ENCODE results near the gene SMCO2.
A peak's percentile ranks its signal among the peaks of the same experiment; 100 is the strongest.

SMCO2 gene

DNA sequence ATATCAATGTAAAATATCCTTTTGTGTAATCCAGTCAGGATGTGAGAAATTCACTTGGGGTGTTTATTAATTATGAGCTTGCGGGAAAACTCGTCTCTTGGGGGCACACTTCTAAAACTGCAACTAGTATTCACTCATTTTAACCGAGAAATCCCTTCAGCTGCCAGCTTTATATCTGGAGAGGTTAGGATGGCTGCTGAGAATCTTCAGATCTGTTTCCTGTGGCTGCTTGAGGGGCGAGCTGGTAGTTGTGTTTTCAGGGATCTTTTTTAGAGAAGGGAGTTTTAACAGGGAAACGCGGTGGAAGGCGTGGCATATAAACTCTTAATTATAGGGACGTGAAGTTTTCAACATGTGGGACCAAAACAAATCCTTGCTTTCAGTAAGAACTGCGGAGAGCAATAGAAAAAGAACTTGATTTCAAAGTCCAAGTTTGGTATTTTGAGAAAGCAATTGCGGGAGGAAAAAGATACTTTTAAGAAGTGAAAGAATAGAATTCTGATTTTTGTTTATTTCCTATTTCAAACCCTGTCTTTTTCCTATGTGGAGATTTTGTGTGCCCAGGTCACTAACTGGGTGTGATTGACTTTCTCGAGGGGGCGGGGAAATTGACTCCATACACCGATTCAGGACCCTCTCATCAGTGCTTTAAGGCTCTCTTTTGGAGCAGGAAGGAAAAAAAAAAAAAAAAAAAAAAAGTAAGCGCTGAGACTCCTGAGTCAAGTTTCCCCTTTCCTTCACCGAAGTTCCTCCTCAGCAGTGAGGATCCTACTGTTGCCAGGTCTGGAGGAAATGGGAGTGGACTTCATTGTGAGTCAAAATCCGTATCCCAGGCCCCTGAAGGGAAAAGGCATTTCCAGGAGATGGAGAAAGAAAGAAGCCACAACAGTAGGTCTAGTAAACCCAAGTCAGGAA is 78.6 kb downstream of the SMCO2 start:
- Histone ChIP-seq H3K4me1 (ENCODE audit: insufficient read depth, low read length) (peaks cover 15% of the 10 kb centered on the region), H3K4me3 (ENCODE audit: low read length) (peak overlapping the region; percentile 75), H2AFZ (ENCODE audit: low read depth, low read length) (peak overlapping the region; percentile 91), H3K36me3 (ENCODE audit: insufficient read depth, low read length) (no peaks in the 10 kb centered on the region), H3K9me3 (ENCODE audit: low read length) (no peaks in the 10 kb centered on the region), H3K27me3 (ENCODE audit: insufficient read depth, low read length) (no peaks in the 10 kb centered on the region)

DNA sequence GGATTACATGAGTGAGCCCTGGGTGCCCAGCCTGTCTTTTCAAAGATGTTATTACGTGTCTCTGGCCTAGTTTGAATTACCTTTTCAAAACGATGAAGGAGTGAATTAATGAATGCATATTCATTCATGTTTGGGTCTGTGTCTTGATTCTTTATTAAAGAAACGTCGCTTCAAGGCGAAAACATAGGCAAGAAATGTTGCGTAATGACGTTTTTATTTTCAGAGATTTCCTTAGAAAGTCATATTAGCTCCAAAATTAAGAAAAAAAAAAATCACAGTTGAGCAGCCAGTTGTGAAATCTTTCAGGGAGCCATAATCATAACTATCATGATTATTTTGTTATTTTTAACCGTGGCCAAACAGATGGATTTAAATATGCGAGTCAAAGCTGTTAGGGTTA is 81.0 kb downstream of the SMCO2 start:
- no peak overlapping the region for H3K4me3 ChIP-seq (ENCODE audit: low read length)
- no peaks in the 10 kb centered on the region for H3K27me3 ChIP-seq (ENCODE audit: insufficient read depth, low read length)
- H3K36me3 ChIP-seq (ENCODE audit: insufficient read depth, low read length): no peaks in the 10 kb centered on the region
- H2AFZ ChIP-seq (ENCODE audit: low read depth, low read length): no peak overlapping the region
- H3K4me1 ChIP-seq (ENCODE audit: insufficient read depth, low read length): peaks cover 15% of the 10 kb centered on the region
- no peaks in the 10 kb centered on the region for H3K9me3 ChIP-seq (ENCODE audit: low read length)

DNA sequence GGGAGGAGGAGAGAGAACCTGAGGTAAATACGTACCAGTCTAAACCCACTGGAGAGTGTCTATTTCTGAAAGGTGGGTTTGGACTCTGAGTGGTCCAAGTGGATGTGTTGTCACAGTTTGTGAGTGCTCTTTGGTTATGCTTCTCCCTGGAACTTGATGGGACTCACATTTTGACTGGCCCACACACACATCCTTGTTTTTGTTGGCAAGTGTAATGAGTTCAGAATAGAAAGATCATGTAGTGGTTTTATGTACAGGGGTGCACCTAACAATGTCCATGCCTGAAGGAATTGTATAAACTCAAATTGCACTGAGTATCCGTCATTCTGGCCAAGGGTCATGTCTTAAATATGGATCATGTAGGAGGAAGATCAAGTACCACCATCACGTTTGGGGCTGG is 82.3 kb downstream of the SMCO2 start:
- Histone ChIP-seq H3K36me3 (ENCODE audit: insufficient read depth, low read length) (no peaks in the 10 kb centered on the region), H2AFZ (ENCODE audit: low read depth, low read length) (no peak overlapping the region), H3K27me3 (ENCODE audit: insufficient read depth, low read length) (no peaks in the 10 kb centered on the region), H3K4me1 (ENCODE audit: insufficient read depth, low read length) (peaks cover 13% of the 10 kb centered on the region), H3K9me3 (ENCODE audit: low read length) (no peaks in the 10 kb centered on the region), H3K4me3 (ENCODE audit: low read length) (no peak overlapping the region)

DNA sequence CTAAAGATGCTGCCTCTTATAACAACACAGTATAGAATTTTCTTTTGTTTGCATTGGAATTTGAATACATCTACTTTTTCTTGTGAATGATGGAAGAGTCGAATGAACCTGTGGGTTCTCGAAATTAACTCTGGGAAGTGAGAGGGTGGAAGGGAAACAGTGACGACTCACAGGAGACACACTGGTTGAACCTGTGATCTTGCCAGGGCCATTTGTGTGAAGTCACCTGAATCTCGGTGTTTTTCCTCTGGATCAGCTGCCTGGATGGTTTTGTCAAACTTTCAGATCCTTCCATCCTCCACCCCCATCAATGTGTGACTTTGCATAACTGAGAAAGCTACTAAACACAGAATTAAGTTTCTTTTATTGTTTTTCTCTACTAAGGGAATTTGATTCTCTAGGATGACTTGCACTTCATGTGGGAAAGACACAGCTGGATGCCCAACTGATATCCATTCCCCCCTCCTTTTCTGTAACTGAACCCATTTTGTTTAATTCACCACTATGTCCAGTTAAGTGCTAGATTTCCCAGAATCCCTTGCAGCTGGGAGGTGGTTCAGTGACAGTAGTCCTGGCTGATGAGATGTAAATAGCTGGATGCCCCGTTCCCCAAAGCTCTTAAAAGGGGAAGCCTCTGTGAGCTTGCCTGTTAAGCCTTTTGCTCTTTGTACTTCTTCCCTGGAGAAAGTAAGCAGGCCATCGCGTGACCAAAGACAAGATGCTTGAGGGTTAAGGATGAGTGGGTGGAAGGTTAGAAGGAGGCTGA is 83.8 kb downstream of the SMCO2 start:
- no peaks in the 10 kb centered on the region for H3K9me3 ChIP-seq (ENCODE audit: low read length)
- no peak overlapping the region for H3K4me3 ChIP-seq (ENCODE audit: low read length)
- no peak overlapping the region for H2AFZ ChIP-seq (ENCODE audit: low read depth, low read length)
- H3K36me3 ChIP-seq (ENCODE audit: insufficient read depth, low read length): no peaks in the 10 kb centered on the region
- H3K4me1 ChIP-seq (ENCODE audit: insufficient read depth, low read length): peaks cover 14% of the 10 kb centered on the region
- no peaks in the 10 kb centered on the region for H3K27me3 ChIP-seq (ENCODE audit: insufficient read depth, low read length)

DNA sequence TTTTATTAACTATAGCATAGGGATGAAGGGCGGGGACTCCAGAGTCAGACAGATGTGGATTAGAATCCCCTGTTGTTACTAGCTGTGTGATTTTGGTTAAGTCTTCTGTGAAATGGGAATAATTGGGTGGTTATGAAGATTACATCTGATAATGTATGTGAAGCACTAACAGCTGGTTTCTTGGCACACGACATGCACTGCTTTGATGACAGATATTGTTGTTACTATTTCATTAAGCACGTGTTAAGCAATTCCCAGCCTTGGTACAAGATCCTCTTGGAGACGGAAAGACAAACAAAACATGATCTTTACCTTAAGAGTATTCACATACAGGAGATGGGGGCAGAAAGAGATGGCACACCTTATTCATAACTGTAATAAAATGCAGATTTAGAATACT is 85.4 kb downstream of the SMCO2 start:
- H3K4me1 ChIP-seq (ENCODE audit: insufficient read depth, low read length): peaks cover 7% of the 10 kb centered on the region
- H3K9me3 ChIP-seq (ENCODE audit: low read length): no peaks in the 10 kb centered on the region
- H3K27me3 ChIP-seq (ENCODE audit: insufficient read depth, low read length): no peaks in the 10 kb centered on the region
- peaks cover 3% of the 10 kb centered on the region for H3K36me3 ChIP-seq (ENCODE audit: insufficient read depth, low read length)
- H3K4me3 ChIP-seq (ENCODE audit: low read length): no peak overlapping the region
- no peak overlapping the region for H2AFZ ChIP-seq (ENCODE audit: low read depth, low read length)

DNA sequence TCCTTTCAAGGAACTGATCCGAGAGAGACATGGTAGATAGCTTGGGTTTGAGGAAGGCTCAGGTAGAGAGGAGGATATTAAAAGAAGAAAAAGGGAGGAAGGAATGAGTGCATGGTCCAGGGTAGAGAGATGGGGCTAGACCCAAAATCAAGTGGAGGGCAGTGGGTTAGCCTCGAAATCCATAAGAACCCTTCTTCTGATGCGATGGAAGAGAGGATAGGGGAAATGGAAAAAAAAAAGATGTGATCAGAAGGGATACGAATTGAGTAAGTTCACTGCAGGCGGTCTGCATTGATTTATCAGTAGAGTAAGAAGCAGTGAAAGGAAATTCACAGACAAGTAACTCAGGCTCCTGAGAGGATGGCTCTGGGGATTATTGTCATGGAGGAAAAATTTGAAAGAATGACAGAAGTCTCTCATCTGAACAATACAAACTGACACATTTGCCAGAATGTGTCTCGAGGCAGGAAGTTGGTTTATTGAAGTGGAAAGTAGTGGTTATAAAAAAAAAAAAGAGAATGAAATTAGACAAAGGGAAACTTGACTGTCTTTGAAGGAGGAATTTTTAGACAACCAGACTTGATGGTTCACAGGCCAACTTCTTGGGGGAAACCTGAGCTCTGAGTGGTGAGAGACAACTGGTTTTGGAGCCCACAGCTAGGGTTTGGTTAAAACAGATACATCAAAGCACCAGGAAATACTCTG is 87.7 kb downstream of the SMCO2 start:
- H3K27me3 ChIP-seq (ENCODE audit: insufficient read depth, low read length): no peaks in the 10 kb centered on the region
- H3K9me3 ChIP-seq (ENCODE audit: low read length): no peaks in the 10 kb centered on the region
- no peak overlapping the region for H3K4me3 ChIP-seq (ENCODE audit: low read length)
- no peak overlapping the region for H2AFZ ChIP-seq (ENCODE audit: low read depth, low read length)
- peaks cover 3% of the 10 kb centered on the region for H3K36me3 ChIP-seq (ENCODE audit: insufficient read depth, low read length)
- H3K4me1 ChIP-seq (ENCODE audit: insufficient read depth, low read length): peaks cover 7% of the 10 kb centered on the region

DNA sequence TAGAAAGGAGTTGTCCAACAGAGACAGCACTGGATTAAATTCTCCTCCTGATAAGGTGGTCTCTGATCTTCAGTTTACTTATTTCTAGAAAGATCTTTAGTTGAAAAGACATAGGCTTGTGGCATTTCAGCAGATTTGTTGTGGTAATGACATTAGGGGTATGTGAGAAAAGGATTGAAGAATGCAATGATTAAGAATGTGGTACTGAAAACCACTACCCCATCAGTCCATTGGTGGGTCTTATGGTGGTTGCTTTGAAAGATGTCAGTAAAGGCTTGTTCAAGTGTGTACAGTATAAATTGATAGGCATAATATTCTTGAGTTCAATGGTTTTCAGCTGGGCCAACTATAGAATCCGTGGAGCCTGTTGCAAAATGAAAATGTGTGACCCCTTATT is 88.2 kb downstream of the SMCO2 start:
- H3K9me3 ChIP-seq (ENCODE audit: low read length): no peaks in the 10 kb centered on the region

DNA sequence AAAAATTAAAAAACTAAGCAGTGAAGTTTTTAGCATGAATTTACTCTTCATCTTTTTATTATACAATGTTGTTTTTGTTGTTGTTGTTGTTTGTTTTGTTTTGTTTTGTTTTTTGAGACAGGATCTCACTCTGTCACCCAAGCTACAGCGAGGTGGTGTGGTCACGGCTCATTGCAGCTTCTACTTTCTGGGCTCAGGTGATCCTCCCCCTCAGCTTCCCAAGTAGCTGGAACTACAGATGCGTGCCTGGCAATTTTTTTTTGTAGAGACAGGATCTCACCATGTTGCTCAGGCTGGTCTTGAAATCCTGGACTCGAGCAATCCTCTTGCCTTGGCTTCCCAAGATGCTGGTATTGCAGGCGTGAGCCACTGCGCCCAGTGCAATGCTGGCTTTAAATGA is 88.8 kb downstream of the SMCO2 start:
- no peak overlapping the region for H3K4me3 ChIP-seq (ENCODE audit: low read length)
- H3K27me3 ChIP-seq (ENCODE audit: insufficient read depth, low read length): no peaks in the 10 kb centered on the region
- H2AFZ ChIP-seq (ENCODE audit: low read depth, low read length): no peak overlapping the region
- H3K4me1 ChIP-seq (ENCODE audit: insufficient read depth, low read length): peaks cover 7% of the 10 kb centered on the region
- H3K9me3 ChIP-seq (ENCODE audit: low read length): no peaks in the 10 kb centered on the region
- peaks cover 3% of the 10 kb centered on the region for H3K36me3 ChIP-seq (ENCODE audit: insufficient read depth, low read length)

More for the DNA sequence above, 88.2 kb downstream of the SMCO2 start:
- H3K27me3 ChIP-seq (ENCODE audit: insufficient read depth, low read length): no peaks in the 10 kb centered on the region
- no peak overlapping the region for H2AFZ ChIP-seq (ENCODE audit: low read depth, low read length)
- no peak overlapping the region for H3K4me3 ChIP-seq (ENCODE audit: low read length)
- H3K4me1 ChIP-seq (ENCODE audit: insufficient read depth, low read length): peaks cover 7% of the 10 kb centered on the region
- H3K36me3 ChIP-seq (ENCODE audit: insufficient read depth, low read length): peaks cover 3% of the 10 kb centered on the region

DNA sequence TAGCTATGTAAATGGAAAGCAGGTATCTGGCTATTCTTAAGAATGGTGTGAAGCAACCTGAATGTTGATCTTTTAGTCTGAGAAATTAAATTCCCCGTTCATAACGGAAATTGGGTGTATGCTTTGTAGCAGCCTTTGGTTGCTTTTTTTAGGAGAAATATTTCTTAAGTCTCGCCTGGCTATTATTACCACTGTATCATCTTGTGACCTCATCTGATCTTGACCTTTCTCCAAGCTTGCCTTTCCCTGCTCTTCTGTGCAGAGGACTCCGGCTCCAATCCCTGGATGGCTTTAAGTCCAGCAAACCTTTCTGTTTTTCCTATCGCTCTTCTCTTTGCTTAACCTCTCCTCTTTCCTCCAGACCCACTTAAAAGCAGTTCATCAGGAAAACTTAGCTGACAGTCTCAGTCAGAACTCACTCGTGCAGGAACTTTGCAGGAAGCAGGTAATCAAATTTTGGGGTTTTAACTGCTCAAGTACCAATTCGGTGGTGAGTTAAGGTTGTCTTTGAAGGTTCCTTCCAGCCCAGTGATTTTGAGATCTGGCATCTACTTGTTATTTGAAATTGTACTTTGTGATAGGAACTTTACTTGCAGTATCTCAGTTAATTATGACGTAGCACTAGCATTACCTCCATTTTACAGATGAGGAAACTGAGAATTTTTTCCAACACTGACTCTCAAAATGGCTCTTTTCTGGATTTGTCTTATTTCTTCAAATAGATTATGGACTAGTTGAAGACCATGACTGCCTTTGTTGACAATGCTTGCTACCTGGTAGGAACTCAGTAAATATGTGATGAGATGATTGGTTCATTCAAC is 91.5 kb downstream of the SMCO2 start:
- H3K36me3 ChIP-seq (ENCODE audit: insufficient read depth, low read length): peaks cover 3% of the 10 kb centered on the region
- no peaks in the 10 kb centered on the region for H3K9me3 ChIP-seq (ENCODE audit: low read length)
- H2AFZ ChIP-seq (ENCODE audit: low read depth, low read length): no peak overlapping the region
- H3K4me1 ChIP-seq (ENCODE audit: insufficient read depth, low read length): peaks cover 7% of the 10 kb centered on the region
- no peak overlapping the region for H3K4me3 ChIP-seq (ENCODE audit: low read length)
- no peaks in the 10 kb centered on the region for H3K27me3 ChIP-seq (ENCODE audit: insufficient read depth, low read length)

DNA sequence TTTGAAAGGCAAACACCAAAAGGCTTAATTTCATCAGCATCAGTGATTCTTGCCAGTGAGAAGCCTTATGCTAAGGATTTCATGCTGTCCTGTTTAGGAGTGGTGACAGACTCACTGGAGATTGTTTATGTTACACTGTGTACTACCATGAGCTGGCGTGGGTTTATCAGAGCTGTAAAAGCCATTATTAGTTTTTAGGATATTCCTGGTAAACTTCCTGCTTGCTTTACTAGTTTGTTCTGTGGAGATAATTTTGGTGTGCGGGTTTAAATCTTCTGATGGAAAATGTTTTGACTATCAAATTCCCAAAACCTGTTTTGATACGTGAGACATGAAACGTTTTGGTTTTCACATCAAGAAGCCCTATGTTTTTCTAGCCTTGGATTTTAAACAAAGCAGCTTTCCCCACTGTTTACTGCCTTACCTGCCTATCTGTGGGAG is 92.7 kb downstream of the SMCO2 start:
- peaks cover 6% of the 10 kb centered on the region for H3K4me1 ChIP-seq (ENCODE audit: insufficient read depth, low read length)
- no peaks in the 10 kb centered on the region for H3K9me3 ChIP-seq (ENCODE audit: low read length)
- H2AFZ ChIP-seq (ENCODE audit: low read depth, low read length): no peak overlapping the region
- peaks cover 3% of the 10 kb centered on the region for H3K36me3 ChIP-seq (ENCODE audit: insufficient read depth, low read length)
- H3K27me3 ChIP-seq (ENCODE audit: insufficient read depth, low read length): no peaks in the 10 kb centered on the region
- no peak overlapping the region for H3K4me3 ChIP-seq (ENCODE audit: low read length)

DNA sequence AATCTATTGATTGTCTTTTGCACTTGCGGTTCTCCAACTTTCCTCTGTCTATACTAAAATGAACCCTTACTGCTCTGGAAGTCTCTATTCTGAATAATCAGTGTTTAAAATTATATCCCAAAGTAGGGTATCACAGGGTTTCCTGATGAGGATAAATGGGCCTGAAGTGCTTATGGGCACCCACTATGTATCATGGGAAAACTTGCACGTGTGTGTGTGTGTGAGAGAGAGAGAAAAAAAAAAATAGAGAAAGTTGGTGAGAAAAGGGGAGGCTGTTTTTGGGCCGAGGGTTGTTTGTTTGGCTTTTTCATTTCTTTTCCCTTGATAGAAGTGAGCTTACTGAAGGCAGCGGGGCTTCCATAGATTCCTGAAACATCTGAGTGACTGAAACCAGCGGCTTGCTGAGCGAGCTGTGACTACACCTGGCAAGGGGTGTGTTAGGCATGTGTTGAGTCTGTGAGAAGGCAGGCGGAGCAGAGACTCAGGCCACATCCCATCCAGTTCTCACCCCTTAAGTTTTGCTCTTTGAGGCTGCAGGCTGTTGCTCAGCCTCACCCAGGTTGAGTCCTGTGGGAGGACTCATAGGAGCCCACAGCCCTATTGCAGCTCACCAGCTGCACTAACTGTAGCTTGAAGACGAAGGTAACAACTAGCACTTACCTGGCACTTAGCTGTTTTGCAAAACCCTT is 94.6 kb downstream of the SMCO2 start:
- H2AFZ ChIP-seq (ENCODE audit: low read depth, low read length): no peak overlapping the region
- no peaks in the 10 kb centered on the region for H3K27me3 ChIP-seq (ENCODE audit: insufficient read depth, low read length)
- no peak overlapping the region for H3K4me3 ChIP-seq (ENCODE audit: low read length)
- no peaks in the 10 kb centered on the region for H3K4me1 ChIP-seq (ENCODE audit: insufficient read depth, low read length)
- H3K36me3 ChIP-seq (ENCODE audit: insufficient read depth, low read length): no peaks in the 10 kb centered on the region
- no peaks in the 10 kb centered on the region for H3K9me3 ChIP-seq (ENCODE audit: low read length)

DNA sequence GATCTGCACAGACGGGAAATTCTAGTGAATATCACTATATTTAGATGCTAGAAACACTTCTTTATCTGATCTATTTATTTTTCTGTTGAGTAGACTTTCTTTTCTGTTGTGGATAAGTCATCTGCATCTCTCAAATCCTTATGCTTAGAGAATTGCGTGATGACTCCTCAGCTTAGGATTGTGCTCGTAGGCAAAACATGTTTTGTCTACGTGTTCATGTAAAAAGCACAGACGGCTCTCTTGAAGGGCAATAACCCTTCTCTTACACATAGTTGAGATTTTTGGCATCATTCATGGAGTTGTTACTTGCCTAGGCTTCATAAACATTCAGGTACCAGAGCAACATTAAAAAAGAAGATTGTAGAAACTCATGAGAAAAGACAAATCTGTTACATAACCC is 96.1 kb downstream of the SMCO2 start:
- Histone ChIP-seq H3K36me3 (ENCODE audit: insufficient read depth, low read length) (no peaks in the 10 kb centered on the region), H3K4me1 (ENCODE audit: insufficient read depth, low read length) (no peaks in the 10 kb centered on the region), H3K9me3 (ENCODE audit: low read length) (no peaks in the 10 kb centered on the region), H2AFZ (ENCODE audit: low read depth, low read length) (no peak overlapping the region), H3K27me3 (ENCODE audit: insufficient read depth, low read length) (no peaks in the 10 kb centered on the region), H3K4me3 (ENCODE audit: low read length) (no peak overlapping the region)

All from neuron (in vitro differentiated cells).